Measurements from ENCODE around the gene ROGDI. TPM values are rescaled to one million over a fixed set of nuclear protein-coding genes. Genes with fewer than 3 reads are reported as not detected.

The ROGDI gene
- total RNA-seq, 4 donors from 2014 or later, result 5.5 to 9.3 (median 8.0) TPM

DNA sequence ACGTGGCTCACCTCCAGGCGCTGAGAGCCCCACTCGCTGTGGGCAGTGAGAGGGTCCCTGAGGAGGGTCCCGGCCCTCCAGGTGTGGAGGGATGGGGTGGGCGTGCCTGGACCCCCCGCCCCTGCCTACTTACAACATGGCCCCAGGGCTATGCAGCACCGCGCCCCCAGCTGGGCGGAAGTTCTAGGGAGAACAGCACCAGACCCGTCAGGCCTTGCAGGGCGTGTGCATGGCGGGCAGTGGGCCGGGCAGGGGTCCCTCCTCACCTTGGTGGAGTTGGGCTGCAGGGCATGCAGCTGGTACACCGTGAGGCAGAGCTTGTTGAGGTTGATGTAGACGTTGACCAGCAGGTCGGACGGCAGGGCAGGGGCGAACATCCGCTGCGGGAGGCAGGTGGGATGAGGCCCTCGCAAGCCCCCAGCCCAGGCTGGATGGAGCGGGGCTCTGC, 4.6 kb downstream of the ROGDI start:
- no peak for ATAC-seq (ENCODE audit: low FRiP score)
- DNase-seq (ENCODE audit: low spot score), result no peak
- TF ChIP-seq, protein P1, sequence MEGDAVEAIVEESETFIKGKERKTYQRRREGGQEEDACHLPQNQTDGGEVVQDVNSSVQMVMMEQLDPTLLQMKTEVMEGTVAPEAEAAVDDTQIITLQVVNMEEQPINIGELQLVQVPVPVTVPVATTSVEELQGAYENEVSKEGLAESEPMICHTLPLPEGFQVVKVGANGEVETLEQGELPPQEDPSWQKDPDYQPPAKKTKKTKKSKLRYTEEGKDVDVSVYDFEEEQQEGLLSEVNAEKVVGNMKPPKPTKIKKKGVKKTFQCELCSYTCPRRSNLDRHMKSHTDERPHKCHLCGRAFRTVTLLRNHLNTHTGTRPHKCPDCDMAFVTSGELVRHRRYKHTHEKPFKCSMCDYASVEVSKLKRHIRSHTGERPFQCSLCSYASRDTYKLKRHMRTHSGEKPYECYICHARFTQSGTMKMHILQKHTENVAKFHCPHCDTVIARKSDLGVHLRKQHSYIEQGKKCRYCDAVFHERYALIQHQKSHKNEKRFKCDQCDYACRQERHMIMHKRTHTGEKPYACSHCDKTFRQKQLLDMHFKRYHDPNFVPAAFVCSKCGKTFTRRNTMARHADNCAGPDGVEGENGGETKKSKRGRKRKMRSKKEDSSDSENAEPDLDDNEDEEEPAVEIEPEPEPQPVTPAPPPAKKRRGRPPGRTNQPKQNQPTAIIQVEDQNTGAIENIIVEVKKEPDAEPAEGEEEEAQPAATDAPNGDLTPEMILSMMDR (IDR thresholded peaks at IDR 0.05), result no peak

DNA sequence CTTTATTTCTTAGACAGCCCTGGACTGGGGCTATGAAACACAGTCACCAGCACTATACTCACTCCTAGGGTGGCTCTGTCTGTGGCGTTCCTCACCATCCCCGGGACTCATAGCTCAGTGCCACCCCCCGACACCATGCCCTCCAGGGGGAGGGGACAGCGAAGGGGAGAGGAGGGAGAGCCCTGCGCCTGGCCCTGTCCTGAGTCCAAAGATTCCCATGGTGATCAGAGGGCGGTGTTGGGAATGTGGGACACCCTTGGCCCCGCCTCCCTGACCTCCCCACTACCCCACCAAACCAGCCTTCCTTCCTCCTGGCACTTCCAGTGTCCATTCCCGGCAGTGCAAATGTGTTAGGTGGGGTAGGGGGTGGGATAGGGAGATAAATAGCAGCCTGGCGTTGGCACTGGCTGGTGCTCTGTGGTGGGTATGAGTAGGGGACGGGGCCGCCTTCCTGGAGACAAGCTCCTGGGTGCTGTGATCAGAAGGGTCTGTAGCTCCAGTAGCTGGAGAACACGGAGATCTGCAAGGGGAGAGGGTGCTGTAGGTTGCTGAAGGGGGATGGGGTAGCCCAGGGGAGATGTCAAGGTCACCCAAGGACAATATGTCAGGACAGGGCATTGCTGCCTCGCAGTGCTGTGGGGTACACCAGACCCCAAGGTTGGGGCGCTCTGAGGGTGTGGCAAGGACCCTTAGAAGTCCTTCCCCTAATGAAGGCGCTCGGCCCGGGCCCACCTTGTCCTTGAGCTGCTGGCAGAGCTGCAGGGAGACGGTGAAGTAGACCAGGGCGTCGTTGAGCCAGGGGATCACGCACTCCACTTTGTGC, 5.2 kb downstream of the ROGDI start:
- TF ChIP-seq, protein P1 (IDR thresholded peaks at IDR 0.05), result no peak
- ATAC-seq (ENCODE audit: low FRiP score) (no peak), DNase-seq (ENCODE audit: low spot score) (no peak)

DNA sequence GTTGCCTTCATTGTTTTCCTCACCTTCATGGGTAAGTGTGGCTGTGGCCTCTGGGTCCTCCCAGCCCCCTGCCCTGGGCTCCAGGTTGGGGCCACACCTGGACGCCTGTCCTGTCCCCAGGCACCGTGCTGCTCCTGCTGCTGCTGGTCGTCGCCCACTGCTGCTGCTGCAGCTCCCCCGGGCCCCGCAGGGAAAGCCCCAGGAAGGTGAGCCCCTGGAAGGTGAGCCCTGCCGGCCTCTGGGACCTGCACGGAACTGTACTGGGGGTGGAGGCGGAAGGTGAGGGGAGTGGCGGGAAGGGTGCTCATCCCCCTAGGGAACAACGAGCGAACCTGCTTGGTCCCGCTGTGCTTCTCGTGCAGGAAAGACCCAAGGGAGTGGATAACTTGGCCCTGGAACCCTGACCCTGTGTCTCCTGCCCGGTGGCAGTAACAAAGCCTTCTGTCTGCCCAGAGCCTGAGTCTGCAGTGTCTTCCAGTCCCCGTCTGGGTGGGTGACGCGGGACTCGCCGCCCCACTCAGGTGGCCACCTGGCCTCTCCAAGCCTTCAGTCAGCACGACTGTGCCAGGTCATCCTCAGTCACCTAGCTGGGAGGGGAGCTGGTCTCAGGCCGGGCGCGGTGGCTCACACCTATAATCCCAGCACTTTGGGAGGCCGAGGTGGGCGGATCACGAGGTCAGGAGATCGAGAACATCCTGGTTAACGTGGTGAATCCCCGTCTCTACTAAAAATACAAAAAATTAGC, 6.4 kb downstream of the ROGDI start:
- DNase-seq (ENCODE audit: low spot score) (no peak), ATAC-seq (ENCODE audit: low FRiP score) (no peak)
- TF ChIP-seq, protein P1 (IDR thresholded peaks at IDR 0.05), result no peak

DNA sequence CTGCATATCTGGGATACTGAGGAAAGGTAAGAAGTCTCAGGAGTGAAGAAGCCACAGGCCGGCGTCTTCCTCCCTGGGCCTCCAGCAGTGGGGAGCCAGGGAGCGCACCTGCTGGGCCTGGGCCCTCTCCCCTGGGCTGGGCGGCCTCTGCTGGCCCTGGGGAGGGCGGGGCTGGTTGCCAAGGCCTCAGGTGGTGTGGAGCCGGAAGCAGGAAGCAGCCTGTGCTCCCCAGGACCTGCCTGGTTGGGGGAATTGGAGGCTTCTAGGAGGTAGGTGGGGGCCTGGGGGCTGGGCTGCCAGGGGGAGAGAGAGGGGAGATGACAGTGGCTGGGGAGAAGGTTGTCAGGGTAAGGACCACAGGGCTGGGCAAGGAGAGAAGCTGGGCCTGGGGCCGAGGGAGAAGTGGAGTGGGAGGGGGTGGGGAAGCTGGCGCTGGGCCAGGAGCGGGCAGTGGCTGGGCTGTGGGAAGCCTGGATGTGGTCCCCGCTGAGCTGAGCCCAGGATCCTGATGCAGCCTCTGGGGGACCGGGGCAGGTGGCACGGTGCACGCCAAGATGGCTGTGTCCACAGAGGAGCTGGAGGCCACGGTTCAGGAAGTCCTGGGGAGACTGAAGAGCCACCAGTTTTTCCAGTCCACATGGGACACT, 7.1 kb downstream of the ROGDI start, which contains the start of gene SMIM22:
SMIM22 (plus strand) TSS at position 189 of the 647 bp plus-strand sequence; CDS start at position 555, 366 bp downstream.
- no peak for ATAC-seq (ENCODE audit: low FRiP score)
- no peak for DNase-seq (ENCODE audit: low spot score)
- TF ChIP-seq, protein P1 (IDR thresholded peaks at IDR 0.05), result no peak

DNA sequence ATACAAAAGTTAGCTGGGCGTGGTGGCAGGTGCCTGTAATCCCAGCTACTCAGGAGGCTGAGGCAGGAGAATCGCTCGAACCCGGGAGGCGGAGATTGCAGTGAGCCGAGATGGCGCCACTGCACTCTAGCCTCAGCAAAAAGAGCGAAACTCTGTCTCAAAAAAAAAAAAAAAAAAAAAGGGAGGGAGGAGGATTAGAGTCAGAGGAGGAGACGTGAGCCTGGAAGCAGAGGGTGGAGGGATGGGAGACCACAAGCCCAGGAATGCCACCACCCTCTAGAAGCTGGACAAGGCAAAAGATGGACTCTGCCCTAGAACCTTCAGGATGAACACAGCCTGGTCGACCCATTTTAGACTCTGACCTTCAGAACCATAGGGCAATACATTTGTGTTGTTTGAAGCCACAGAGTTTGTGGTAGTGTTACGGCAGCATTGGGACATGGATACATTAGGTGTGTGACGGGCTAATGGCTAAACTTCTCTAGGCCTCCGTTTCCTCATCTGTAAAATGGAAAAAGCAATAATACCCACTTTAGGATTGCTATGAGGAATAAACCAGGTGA, 9.4 kb downstream of the ROGDI start:
- DNase-seq (ENCODE audit: low spot score) (no peak), ATAC-seq (ENCODE audit: low FRiP score) (no peak)
- TF ChIP-seq, protein P1 (IDR thresholded peaks at IDR 0.05), result no peak

DNA sequence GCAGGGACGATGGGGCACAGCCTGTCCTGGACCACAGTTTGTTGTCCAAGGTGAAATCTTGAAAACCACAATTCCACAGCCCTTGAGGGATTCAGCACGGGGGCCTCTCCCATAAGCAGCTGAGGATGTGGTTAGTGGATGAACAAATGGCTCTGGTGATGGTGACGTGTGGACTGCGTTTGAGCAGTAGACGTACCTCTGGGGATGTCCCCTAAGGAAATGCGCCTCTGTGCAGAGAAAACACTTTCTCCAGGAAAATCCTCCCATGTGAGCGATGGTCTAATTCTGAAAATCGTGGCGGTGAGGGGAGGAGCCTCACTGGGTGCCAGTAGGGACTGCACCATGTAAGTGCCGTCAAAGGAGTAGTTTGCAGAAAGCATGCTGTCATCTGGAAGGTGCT, 11.6 kb downstream of the ROGDI start:
- TF ChIP-seq, protein P1 (IDR thresholded peaks at IDR 0.05), result no peak
- no peak for ATAC-seq (ENCODE audit: low FRiP score)
- no peak for DNase-seq (ENCODE audit: low spot score)
